C4-2B (cell line): ENCODE results near the gene CFAP74.
"Not testable (repeated sequence)": the region's sequence is repeated elsewhere in the genome, so short reads cannot be mapped to it uniquely, and the experiment has no call there.

Experiments used
- H3K27ac ChIP-seq: fragments of 450-650 bp; 2 replicates; pipeline ENCODE4 v1.5.1; 2017
- ZFX ChIP-seq: fragments of 450-650 bp; IDR thresholded peaks from 2 replicates; pipeline ENCODE4 v1.6.1; 2017
- TF ChIP-seq, protein P1 (sequence below): fragments of 450-650 bp; conservative IDR thresholded peaks from 2 replicates; pipeline ENCODE4 v1.5.1; 2017; ENCODE audit warnings: mild to moderate bottlenecking

Gene CFAP74

DNA sequence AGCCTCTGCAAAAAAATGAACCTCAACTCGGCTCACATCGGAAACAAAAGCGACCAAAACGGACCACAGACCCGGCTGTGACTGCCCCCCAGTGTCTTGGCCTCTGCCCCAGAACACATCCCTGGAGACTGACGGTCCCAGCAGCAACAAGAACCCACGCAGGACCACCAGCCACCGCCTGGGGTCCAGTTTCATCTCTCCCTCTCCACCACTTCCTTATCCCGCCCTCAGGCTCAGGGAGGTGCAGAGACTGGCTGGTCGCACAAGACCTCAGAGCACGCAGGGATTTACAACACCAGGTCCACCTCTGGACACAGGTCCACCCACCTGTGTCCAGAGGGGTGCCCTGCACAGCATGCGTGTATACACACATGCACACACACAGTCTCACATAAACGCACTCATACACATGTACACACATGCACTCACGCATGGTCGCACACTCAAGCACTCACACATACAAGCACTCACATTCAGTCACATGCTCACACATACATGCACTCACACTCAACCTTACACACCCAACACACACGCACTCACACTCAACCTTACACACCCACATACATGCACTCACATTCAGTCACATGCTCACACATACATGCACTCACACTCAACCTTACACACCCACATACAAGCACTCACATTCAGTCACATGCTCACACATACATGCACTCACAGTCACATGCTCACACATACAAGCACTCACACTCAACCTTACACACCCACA, 65.9 kb downstream of the CFAP74 start:
- H3K27ac ChIP-seq: no peak overlapping the region
- TF ChIP-seq, protein P1, sequence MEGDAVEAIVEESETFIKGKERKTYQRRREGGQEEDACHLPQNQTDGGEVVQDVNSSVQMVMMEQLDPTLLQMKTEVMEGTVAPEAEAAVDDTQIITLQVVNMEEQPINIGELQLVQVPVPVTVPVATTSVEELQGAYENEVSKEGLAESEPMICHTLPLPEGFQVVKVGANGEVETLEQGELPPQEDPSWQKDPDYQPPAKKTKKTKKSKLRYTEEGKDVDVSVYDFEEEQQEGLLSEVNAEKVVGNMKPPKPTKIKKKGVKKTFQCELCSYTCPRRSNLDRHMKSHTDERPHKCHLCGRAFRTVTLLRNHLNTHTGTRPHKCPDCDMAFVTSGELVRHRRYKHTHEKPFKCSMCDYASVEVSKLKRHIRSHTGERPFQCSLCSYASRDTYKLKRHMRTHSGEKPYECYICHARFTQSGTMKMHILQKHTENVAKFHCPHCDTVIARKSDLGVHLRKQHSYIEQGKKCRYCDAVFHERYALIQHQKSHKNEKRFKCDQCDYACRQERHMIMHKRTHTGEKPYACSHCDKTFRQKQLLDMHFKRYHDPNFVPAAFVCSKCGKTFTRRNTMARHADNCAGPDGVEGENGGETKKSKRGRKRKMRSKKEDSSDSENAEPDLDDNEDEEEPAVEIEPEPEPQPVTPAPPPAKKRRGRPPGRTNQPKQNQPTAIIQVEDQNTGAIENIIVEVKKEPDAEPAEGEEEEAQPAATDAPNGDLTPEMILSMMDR: no peak
- no peak for TF ChIP-seq ZFX

GRCh38 chr1:1937061-1937460, 66.5 kb downstream of the CFAP74 start:
- TF ChIP-seq ZFX: no peak
- TF ChIP-seq, protein P1: no peak
- no peak overlapping the region for H3K27ac ChIP-seq

DNA sequence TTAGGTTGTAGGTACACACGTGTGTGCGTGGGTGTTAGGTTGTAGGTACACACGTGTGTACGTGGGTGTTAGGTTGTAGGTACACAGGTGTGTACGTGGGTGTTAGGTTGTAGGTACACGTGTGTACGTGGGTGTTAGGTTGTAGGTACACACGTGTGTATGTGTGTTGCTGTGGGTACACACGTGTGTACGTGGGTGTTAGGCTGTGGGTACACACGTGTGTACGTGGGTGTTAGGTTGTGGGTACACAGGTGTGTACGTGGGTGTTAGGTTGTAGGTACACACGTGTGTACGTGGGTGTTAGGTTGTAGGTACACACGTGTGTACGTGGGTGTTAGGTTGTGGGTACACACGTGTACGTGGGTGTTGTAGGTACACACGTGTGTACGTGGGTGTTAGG, 68.7 kb downstream of the CFAP74 start:
- not testable (repeated sequence) for H3K27ac ChIP-seq

DNA sequence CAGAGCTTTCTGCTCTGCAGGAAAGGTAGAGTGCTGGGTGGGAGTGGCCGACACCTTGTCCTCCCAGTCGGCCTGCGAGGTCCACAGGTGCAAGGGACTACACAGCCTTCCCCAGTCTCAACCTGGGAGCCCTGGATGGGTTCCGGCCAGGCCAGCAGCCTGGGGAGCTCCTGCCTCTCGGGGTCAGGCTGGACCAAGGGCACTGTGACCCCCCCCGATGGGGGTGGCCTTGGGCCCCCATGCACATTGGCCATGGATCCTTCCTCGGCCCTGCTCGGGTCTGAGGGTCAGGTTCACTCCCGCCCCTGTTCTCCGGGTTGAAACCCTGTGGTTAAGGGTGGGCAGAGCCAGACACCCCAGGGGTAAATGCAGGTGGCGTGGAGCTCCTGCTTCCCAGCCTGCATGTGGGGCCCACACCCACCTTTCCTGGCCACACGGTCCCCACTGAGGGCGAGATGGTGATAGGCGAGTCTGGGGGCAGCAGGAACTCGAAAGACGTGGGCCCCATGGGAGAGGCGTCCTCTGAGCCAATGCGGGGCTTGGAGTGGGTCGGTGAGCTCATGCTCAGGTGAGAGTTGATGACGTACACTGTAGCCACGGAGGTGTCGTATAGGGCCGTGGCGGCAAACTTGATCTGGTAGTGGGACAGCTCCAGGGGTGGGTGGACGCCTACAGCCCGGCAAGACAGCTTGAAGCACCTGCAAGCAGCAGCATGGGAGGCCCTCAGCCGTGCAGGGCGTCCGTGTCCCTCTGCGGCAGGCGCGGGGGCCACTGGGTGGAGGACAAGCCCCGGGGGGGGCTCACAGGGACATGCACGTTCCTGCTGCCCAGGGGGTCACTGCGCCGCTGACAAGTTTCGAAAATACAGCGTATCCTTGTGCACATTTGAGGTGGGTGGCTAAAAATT, 73.7 kb downstream of the CFAP74 start:
- no peak overlapping the region for H3K27ac ChIP-seq
- TF ChIP-seq ZFX: no peak
- TF ChIP-seq, protein P1: no peak

DNA sequence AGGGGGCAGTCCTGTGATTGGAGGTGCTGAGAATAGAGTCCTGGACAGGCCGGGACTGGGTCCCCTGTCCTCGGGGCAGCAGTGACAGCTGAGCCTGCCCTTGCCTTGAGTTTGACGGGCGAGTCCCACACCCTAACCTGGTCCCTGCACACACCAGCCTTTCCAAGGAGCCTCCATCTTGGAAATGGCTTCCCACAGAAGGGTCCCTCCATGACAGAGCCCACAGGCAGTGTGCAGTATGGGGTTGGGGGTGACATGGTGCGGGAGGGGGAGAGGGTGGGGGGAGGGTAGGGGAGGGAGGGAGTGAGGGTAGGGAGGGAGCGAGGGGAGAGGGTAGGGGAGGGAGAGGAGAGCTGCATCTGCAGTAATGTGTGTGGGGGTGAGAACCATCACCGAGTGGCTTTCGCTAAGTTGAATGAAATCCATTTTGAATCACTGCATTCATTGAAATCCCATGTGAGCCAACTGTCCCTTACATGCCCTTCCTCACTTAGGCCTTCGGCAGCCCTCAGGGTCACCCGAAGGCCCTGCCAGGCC, 74.4 kb downstream of the CFAP74 start:
- TF ChIP-seq, protein P1: no peak
- no peak for TF ChIP-seq ZFX
- no peak overlapping the region for H3K27ac ChIP-seq

DNA sequence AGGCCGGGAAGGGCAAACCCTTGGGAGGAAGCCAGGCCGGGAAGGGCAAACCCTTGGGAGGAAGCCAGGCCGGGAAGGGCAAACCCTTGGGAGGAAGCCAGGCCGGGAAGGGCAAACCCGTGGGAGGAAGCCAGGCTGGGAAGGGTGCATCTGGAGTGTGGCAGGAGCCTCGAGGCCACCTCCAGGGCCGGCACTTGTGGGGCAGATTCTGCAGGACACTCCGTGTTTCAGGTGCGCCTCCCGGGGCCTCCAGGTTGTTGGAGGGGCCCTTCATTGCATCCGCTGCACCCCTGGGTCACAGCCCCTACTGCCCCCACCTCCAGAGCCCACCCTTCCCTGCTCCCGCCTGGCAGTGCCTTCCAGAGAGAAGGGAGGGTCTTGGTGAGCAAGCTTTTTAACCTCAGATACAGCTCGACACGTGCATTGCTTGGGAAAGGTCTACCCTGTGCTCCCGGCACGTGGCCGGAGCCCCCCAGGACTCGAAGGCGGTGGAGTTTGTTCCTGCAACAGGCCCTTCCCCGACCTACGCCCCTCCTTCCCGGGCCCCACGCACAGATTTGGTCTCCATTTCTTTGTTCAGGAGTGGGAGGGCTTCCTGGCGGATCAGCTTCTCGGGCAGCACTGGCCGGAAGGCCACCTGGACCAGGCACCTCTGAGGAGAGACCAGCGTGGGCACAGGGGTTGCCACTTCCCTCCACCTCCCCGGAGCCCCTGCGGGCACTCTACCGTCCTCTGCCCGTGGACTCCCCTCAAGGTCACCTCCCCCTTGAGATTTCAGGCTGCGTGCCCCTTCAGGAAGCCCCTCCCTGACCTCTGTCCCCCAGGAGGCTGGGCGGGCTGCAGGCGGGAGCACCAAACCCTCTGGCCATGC, 75.1 kb downstream of the CFAP74 start:
- peak overlapping the region; percentile 18 for H3K27ac ChIP-seq
- TF ChIP-seq, protein P1: no peak
- no peak for TF ChIP-seq ZFX

DNA sequence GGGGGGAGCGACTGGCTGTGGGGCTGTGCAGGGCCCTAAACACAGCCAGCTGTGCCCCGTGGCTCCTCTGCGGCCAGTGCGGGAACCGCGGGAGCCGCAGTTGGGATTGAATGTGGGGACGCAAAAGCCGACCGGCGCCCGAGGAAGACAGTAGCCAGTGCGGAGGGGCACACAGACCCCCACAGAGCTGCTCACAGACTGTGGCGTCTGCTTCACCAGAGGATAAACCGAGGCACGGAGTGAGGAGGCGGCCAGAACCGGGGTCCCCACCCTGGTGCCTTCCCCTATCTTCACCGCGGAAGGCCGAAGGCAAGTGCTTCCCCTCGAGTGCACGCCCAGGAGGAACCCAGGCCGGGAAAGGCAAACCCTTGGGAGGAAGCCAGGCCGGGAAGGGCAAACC, 75.8 kb downstream of the CFAP74 start:
- no peak overlapping the region for H3K27ac ChIP-seq
- no peak for TF ChIP-seq ZFX
- TF ChIP-seq, protein P1: no peak
